Spleen (tissue), 11 donors: Measurements from ENCODE around the gene KIF26B. TPM values are rescaled to one million over a fixed set of nuclear protein-coding genes. Genes with fewer than 3 reads are reported as not detected.

Experiments
- DNase-seq: peaks from one replicate; pipeline ENCODE4 v3.0.0-alpha.2; 2020
- H3K27ac ChIP-seq, 8 donors: fragments of 200-600 bp; sonication (generic) in 7 of 8; 1 replicate in 4 of 8; 2 replicates in 4 of 8; pipeline versions ENCODE4 v1.5.0 to v1.8.0; 2016 to 2021; ENCODE audit warnings: inconsistent platforms in 4 of 8, mild to moderate bottlenecking in 4 of 8, moderate library complexity in 1 of 8
- H3K27me3 ChIP-seq, 7 donors: fragments of 200-600 bp; sonication (generic) in 6 of 7; replicated peaks in 1 of 7; 1 replicate in 4 of 7; 2 replicates in 3 of 7; pipeline versions ENCODE4 v1.5.0 to v1.8.0; 2016 to 2021; ENCODE audit warnings: inconsistent platforms in 3 of 7, mild to moderate bottlenecking in 1 of 7
- H3K36me3 ChIP-seq, 6 donors: fragments of 200-600 bp; sonication (generic) in 5 of 6; 1 replicate in 4 of 6; 2 replicates in 2 of 6; pipeline versions ENCODE4 v1.5.0 to v1.8.0; 2016 to 2021; ENCODE audit warnings: inconsistent platforms in 2 of 6
- H3K4me1 ChIP-seq, 6 donors: fragments of 200-600 bp; sonication (generic) in 5 of 6; 1 replicate in 3 of 6; 2 replicates in 3 of 6; pipeline versions ENCODE4 v1.5.0 to v1.8.0; 2016 to 2021; ENCODE audit warnings: inconsistent platforms in 3 of 6
- H3K4me3 ChIP-seq, 8 donors: fragments of 200-600 bp; sonication (generic) in 7 of 8; 1 replicate in 4 of 8; 2 replicates in 4 of 8; pipeline versions ENCODE4 v1.5.0 to v1.8.0; 2016 to 2021; ENCODE audit warnings: inconsistent platforms in 4 of 8, mild to moderate bottlenecking in 4 of 8, moderate library complexity in 2 of 8
- H3K9me3 ChIP-seq, 8 donors: fragments of 200-600 bp; sonication (generic) in 7 of 8; 1 replicate in 4 of 8; 2 replicates in 4 of 8; pipeline versions ENCODE4 v1.5.0 to v1.8.0; 2016 to 2021; ENCODE audit warnings: inconsistent platforms in 4 of 8
- POLR2A ChIP-seq, 3 donors: fragments of 450-650 bp; IDR thresholded peaks; one replicate each; pipeline ENCODE4 v1.5.1; 2017; ENCODE audit warnings: antibody characterized with exemption in 3 of 3, mild to moderate bottlenecking in 1 of 3
- POLR2AphosphoS5 ChIP-seq, 3 donors: sonication (generic); formaldehyde crosslinking; IDR thresholded peaks; one replicate each; pipeline ENCODE4 v1.5.1; 2017; ENCODE audit warnings: antibody characterized with exemption in 3 of 3
- WGBS, 5 donors: extraction: QIAGEN DNeasy Blood & Tissue Kit in 3 of 5; methylation state at CpG; one replicate each; pipeline versions ENCODE4 v1.1.5 to v1.1.7; 2013 to 2018; 5-methylcytosine and 5-hydroxymethylcytosine counted together
- intact Hi-C: fragments of 100-400 bp; cut with DNase I; formaldehyde crosslinking; loops from one replicate; pipeline ENCODE4 v1.15.0; 2023; ENCODE audit warnings: low total_unique reads
- polyA plus RNA-seq, 3 donors: library from polyadenylated mRNA; stranded (reverse); fragments of 200-250 nt; gene quantifications; one replicate each; pipeline ENCODE4 v1.2.1, GENCODE V29; 2013
- total RNA-seq, 7 donors: library from RNA; depleted of rRNA in 3 of 7; stranded (reverse); fragments of >200 nt in 3 of 7; fragmentation: NEBNext Ultra II Directional in 4 of 7; extraction: Animal tissue kit (Norgen Biotek cat#: 25700) in 4 of 7; gene quantifications; one replicate each; pipeline versions ENCODE4 v1.1.0 to v1.2.1, GENCODE V29; 2016 to 2021
- TF ChIP-seq, protein P1 (sequence below), 11 experiments: fragments of 200-600 bp in 7 of 11; fragments of 450-650 bp in 4 of 11; sonication (generic) in 4 of 11; IDR thresholded peaks in 8 of 11; conservative IDR thresholded peaks in 3 of 11; 1 replicate in 7 of 11; 2 replicates in 4 of 11; pipeline versions ENCODE4 v1.4.0 to v1.8.0; 2016 to 2021; ENCODE audit warnings: antibody characterized with exemption in 11 of 11, inconsistent platforms in 4 of 11, mild to moderate bottlenecking in 1 of 11
- donor health status: healthy with polysubstance abuse.
- donor health status: DM: no; HTN: no; CAD: no; lungs with moderate emphysema.
- donor health status: DM: no; HTN: no; CAD: no.
- donor health status: Bipolar disorder and iron deficiency.
- donor health status: healthy.
- donor health status: DM: no; HTN: no; CAD: no.
- donor health status: DM: yes; HTN: yes; CAD: no.

Gene KIF26B
- total and polyA plus RNA-seq, 10 donors, result 0.07 to 4.5 (median 0.60) TPM; not detected in 1

DNA sequence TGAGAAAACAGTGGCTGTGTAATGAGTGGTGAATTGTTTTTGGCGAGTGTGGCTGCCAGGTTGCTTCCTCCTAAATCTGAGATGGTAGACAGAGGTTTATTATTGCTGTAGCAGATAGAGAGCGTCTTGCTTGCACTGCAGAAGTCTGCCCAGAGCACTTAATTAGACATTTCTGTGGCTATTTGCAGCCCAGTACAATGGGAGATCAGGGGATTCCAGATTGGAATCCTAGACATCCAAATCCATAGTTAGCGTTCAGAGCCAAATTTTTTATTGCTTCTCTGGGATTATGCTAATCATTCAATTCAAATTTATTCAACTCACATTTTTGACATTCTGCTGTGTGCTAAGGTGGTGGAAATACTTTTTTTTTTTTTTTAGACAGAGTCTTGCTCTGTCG, 30.0 kb downstream of the KIF26B start:
- intact Hi-C loops, result no loop called here
- H3K9me3 ChIP-seq, result no peaks in the 10 kb centered on the region
- H3K36me3 ChIP-seq, result no peaks in the 10 kb centered on the region
- no peak for DNase-seq
- WGBS, 5 donors, result 86 to 94% (median 88%) methylated on average over 4 of the region's 4 CpGs
- no peak overlapping the region for H3K27ac ChIP-seq
- H3K27me3 ChIP-seq, result no peaks in the 10 kb centered on the region
- H3K4me3 ChIP-seq, result no peak overlapping the region
- no peaks in the 10 kb centered on the region for H3K4me1 ChIP-seq
- TF ChIP-seq POLR2AphosphoS5 (IDR thresholded peaks at IDR 0.05), result no peak
- no peak for TF ChIP-seq POLR2A (IDR thresholded peaks at IDR 0.05)
- TF ChIP-seq, protein P1, sequence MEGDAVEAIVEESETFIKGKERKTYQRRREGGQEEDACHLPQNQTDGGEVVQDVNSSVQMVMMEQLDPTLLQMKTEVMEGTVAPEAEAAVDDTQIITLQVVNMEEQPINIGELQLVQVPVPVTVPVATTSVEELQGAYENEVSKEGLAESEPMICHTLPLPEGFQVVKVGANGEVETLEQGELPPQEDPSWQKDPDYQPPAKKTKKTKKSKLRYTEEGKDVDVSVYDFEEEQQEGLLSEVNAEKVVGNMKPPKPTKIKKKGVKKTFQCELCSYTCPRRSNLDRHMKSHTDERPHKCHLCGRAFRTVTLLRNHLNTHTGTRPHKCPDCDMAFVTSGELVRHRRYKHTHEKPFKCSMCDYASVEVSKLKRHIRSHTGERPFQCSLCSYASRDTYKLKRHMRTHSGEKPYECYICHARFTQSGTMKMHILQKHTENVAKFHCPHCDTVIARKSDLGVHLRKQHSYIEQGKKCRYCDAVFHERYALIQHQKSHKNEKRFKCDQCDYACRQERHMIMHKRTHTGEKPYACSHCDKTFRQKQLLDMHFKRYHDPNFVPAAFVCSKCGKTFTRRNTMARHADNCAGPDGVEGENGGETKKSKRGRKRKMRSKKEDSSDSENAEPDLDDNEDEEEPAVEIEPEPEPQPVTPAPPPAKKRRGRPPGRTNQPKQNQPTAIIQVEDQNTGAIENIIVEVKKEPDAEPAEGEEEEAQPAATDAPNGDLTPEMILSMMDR (IDR thresholded peaks at IDR 0.05 in 8 of 11, conservative IDR thresholded peaks at IDR 0.05 in 3 of 11), result no peak

DNA sequence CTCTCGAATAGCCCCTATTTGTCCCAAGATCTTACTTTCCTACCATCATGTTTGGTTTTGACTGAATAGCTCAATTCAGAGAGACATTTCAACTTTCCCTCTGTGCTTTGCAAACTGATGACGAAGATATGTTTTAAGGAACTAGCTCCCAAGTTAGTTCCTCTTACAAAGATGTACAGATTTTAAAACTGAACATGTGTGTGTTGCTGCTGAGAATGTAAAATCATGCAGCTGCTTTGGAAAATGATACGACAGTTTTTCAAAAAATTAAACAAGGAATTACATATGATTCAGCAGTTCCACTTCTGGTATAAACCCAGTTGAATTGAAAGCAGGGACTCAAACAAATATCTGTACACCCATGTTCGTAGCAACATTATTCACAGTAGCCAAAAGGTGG, 33.6 kb downstream of the KIF26B start:
- Histone ChIP-seq H3K4me3 (no peak overlapping the region), H3K36me3 (no peaks in the 10 kb centered on the region), H3K27ac (peak overlapping the region in 3 of 8 donors; percentile 16 to 45 (median 27)), H3K9me3 (no peaks in the 10 kb centered on the region), H3K4me1 (no peaks in the 10 kb centered on the region), H3K27me3 (peaks cover 0 to 4% (median 0%) of the 10 kb centered on the region in 7 donors)
- DNase-seq, result no peak
- intact Hi-C loops, result no loop called here
- TF ChIP-seq POLR2AphosphoS5 (IDR thresholded peaks at IDR 0.05) (no peak), POLR2A (IDR thresholded peaks at IDR 0.05) (no peak)
- TF ChIP-seq, protein P1 (IDR thresholded peaks at IDR 0.05 in 8 of 11, conservative IDR thresholded peaks at IDR 0.05 in 3 of 11), result no peak
- 34 to 47% (median 41%) methylated on average over 4 of the region's 4 CpGs for WGBS, 5 donors

DNA sequence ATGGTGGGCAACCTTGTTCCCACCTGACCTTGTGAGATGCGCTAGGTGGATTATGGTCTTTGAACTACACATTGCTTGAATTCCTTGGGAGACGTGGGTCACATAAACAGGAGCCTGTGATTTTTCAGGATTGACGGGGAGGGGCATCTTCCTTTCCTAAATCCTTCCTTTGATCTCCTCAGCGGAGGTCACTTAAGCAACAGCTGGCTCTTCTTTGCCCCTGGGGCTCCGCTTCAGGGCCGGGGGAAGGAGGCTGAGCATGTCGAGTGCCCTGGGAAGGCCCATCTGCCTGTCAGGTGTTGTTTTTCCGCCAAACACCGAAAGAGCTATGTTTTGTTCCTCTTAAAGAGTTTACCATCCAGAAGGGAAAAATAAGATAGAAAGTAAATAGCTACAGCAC, 40.6 kb downstream of the KIF26B start:
- no peaks in the 10 kb centered on the region for H3K9me3 ChIP-seq
- H3K27me3 ChIP-seq, result peaks cover 0 to 17% (median 0%) of the 10 kb centered on the region in 7 donors
- TF ChIP-seq POLR2AphosphoS5 (IDR thresholded peaks at IDR 0.05) (no peak), POLR2A (IDR thresholded peaks at IDR 0.05) (no peak)
- TF ChIP-seq, protein P1 (IDR thresholded peaks at IDR 0.05 in 8 of 11, conservative IDR thresholded peaks at IDR 0.05 in 3 of 11), result no peak
- intact Hi-C loops, result no loop called here
- no peak overlapping the region for H3K27ac ChIP-seq
- H3K4me3 ChIP-seq, result no peak overlapping the region
- DNase-seq, result no peak
- WGBS, 5 donors, result 82 to 93% (median 91%) methylated on average over 9 of the region's 9 CpGs
- no peaks in the 10 kb centered on the region for H3K4me1 ChIP-seq
- H3K36me3 ChIP-seq, result no peaks in the 10 kb centered on the region

DNA sequence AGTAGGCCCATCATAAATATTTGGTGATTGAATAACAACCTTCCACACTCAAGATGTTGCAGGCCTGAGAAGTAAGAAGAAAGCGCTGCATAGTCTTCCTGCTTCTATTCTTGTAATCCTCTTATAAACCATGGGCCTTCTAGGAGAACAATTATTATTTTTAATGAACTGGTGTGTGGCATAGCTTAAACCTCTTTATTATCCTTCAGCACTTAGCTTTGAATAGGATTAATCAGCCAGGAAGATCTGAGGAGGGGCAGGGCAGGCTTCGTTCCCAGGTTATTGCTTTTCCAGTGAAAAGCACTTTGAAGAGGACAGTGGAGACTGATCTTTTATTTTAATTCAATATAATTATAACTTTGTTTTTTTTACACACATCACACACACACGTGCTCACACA, 42.3 kb downstream of the KIF26B start:
- no peak for TF ChIP-seq POLR2A (IDR thresholded peaks at IDR 0.05)
- TF ChIP-seq POLR2AphosphoS5 (IDR thresholded peaks at IDR 0.05), result no peak
- TF ChIP-seq, protein P1 (IDR thresholded peaks at IDR 0.05 in 8 of 11, conservative IDR thresholded peaks at IDR 0.05 in 3 of 11), result no peak
- no peak for DNase-seq
- H3K4me3 ChIP-seq, result no peak overlapping the region
- no peaks in the 10 kb centered on the region for H3K4me1 ChIP-seq
- H3K36me3 ChIP-seq, result no peaks in the 10 kb centered on the region
- H3K27me3 ChIP-seq, result peaks cover 0 to 17% (median 0%) of the 10 kb centered on the region in 7 donors
- H3K9me3 ChIP-seq, result no peaks in the 10 kb centered on the region
- intact Hi-C loops, result no loop called here
- H3K27ac ChIP-seq, result no peak overlapping the region
- 77 to 90% (median 86%) methylated on average over 3 of the region's 3 CpGs for WGBS, 5 donors
